ENCODE results near the gene POFUT2. TPM values are rescaled to one million over a fixed set of nuclear protein-coding genes. Genes with fewer than 3 reads are reported as not detected.

Gene POFUT2, protein sequence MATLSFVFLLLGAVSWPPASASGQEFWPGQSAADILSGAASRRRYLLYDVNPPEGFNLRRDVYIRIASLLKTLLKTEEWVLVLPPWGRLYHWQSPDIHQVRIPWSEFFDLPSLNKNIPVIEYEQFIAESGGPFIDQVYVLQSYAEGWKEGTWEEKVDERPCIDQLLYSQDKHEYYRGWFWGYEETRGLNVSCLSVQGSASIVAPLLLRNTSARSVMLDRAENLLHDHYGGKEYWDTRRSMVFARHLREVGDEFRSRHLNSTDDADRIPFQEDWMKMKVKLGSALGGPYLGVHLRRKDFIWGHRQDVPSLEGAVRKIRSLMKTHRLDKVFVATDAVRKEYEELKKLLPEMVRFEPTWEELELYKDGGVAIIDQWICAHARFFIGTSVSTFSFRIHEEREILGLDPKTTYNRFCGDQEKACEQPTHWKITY
- total RNA-seq (10 to 100 TPM; 13.1 to 41.1 (median 31.8) TPM), polyA plus RNA-seq (10 to 100 TPM; 33.2 to 68.9 (median 47.6) TPM)
- long read RNA-seq, donor 1, full-length matches to known transcripts: 10 of 10 reads
- long read RNA-seq, donor 1, partial matches to known transcripts: 0 of 10 reads
- long read RNA-seq, donor 1, other reads (novel, unspliced or antisense): 0 of 10 reads
- long read RNA-seq, donor 2, partial matches to known transcripts: 6 of 31 reads
- long read RNA-seq, donor 2, other reads (novel, unspliced or antisense): 23 of 31 reads
- long read RNA-seq, donor 3, partial matches to known transcripts: 0 of 3 reads
- long read RNA-seq, donor 3, other reads (novel, unspliced or antisense): 0 of 3 reads
- long read RNA-seq, donor 4, partial matches to known transcripts: 1 of 1 reads
- long read RNA-seq, donor 4, other reads (novel, unspliced or antisense): 0 of 1 reads
- long read RNA-seq, donor 5, full-length matches to known transcripts: 60 of 97 reads
- long read RNA-seq, donor 5, partial matches to known transcripts: 3 of 97 reads
- long read RNA-seq, donor 5, other reads (novel, unspliced or antisense): 34 of 97 reads
- long read RNA-seq, donor 6, partial matches to known transcripts: 0 of 3 reads
- long read RNA-seq, donor 6, other reads (novel, unspliced or antisense): 2 of 3 reads
- long read RNA-seq, donor 7, partial matches to known transcripts: 0 of 7 reads
- long read RNA-seq, donor 7, other reads (novel, unspliced or antisense): 0 of 7 reads
- long read RNA-seq, donor 8, transcript POFUT2-203 (9 exons, 2,871 nt): major isoform, 16 of 96 reads
- long read RNA-seq, donor 8, partial matches to known transcripts: 20 of 96 reads
- long read RNA-seq, donor 8, other reads (novel, unspliced or antisense): 59 of 96 reads
- long read RNA-seq, donor 9, partial matches to known transcripts: 0 of 3 reads
- long read RNA-seq, donor 9, other reads (novel, unspliced or antisense): 0 of 3 reads
- long read RNA-seq, donor 10, partial matches to known transcripts: 0 of 1 reads
- long read RNA-seq, donor 10, other reads (novel, unspliced or antisense): 0 of 1 reads

DNA sequence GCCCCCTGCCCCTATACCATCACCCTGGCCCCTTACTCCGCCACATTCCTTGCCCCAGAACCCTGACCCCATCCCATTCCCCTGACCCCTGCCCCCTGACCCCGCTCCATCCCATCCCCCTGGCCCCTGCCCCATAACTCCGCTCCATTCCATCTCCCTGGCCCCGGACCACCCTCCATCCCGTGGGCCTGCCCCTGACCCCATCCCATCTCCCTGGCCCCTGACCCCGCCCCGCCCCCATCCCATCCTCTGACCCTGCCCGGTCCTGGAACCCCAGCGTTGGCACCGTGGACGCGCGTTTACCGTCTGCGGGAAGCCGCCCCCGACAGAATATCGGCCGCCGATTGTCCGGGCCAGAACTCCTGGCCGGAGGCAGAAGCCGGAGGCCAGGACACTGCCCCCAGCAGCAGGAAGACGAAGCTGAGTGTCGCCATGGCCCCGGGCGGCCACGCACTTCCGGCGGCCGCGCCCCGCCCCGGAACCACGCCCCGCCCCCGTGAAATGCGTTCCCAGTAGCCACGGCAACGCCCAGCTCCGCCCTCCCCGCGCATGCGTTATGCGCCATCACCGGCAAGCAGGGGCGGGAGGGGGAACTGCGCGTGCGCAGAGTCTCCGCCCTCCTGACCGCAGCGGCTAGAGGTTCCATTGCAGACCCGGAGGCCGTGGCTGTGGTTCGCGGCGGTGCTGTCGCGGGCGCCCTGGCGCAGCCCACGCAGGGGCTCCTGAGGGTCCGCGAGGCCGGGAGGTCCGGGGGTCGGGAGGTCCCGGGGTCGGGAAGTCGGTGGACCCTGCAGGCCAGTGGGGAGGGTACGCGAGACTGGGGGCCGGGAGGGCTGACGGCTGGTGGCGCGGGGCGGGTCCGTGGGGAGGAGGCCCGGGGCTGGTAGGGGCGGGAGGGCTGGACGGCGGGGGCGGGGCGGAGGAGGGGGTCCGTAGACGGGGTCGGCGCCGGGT, at the start of gene POFUT2:
POFUT2 (minus strand) TSS at position 458 of the 954 bp plus-strand sequence; CDS start at position 434, 24 bp downstream.
- peak within 1 kb of the TSS in 4 of 5 donors; percentile 79 to 95 (median 85) for H3K27ac ChIP-seq
- TF ChIP-seq, protein P1, sequence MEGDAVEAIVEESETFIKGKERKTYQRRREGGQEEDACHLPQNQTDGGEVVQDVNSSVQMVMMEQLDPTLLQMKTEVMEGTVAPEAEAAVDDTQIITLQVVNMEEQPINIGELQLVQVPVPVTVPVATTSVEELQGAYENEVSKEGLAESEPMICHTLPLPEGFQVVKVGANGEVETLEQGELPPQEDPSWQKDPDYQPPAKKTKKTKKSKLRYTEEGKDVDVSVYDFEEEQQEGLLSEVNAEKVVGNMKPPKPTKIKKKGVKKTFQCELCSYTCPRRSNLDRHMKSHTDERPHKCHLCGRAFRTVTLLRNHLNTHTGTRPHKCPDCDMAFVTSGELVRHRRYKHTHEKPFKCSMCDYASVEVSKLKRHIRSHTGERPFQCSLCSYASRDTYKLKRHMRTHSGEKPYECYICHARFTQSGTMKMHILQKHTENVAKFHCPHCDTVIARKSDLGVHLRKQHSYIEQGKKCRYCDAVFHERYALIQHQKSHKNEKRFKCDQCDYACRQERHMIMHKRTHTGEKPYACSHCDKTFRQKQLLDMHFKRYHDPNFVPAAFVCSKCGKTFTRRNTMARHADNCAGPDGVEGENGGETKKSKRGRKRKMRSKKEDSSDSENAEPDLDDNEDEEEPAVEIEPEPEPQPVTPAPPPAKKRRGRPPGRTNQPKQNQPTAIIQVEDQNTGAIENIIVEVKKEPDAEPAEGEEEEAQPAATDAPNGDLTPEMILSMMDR (IDR thresholded peaks at IDR 0.05): no peak
- peak; percentile 90 to 95 for TF ChIP-seq POLR2A (IDR thresholded peaks at IDR 0.05)
- WGBS, 4 donors: 0 to 2% (median 1%) methylated on average over 4 to 90 of the region's 90 CpGs
- H3K9me3 ChIP-seq (replicated peaks in 1 of 3): no peaks in the 10 kb centered on the region
- H3K36me3 ChIP-seq (replicated peaks in 1 of 2): peaks cover 0 to 26% of the 10 kb centered on the region in 2 donors
- H3K4me3 ChIP-seq: peak within 1 kb of the TSS; percentile 76 to 96 (median 88)
- H3K4me1 ChIP-seq (replicated peaks in 1 of 2): peaks cover 23 to 45% of the 10 kb centered on the region in 2 donors
- no peaks in the 10 kb centered on the region for H3K27me3 ChIP-seq
- peak; percentile 96 to 99 (median 98) for DNase-seq
- intact Hi-C loops (cut with DNase I): no loop called here

DNA sequence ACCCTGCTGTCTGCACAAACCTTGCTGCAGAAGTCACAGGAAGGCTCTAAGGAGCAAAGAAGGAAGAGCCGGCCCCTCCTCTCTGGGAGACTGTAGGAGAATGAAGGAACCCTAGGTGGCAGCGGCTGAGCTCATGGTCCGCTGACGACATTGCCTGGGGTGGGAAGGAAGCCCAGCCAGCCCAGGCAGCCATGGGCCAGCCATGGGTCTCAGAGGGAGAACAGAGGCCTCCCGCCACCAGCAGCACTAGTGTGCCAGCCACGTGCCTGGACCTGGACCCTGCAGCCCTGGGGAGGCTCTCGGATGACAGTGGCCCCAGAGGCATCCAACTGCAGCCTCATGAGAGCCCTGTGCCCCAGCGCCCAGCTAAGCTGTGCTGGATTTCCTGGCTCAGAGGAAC, 49.2 kb upstream of the POFUT2 start:
- H3K4me3 ChIP-seq: no peak overlapping the region
- no peak overlapping the region for H3K27ac ChIP-seq
- no peaks in the 10 kb centered on the region for H3K4me1 ChIP-seq (replicated peaks in 1 of 2)
- TF ChIP-seq, protein P1 (IDR thresholded peaks at IDR 0.05): no peak
- no peak for TF ChIP-seq POLR2A (IDR thresholded peaks at IDR 0.05)
- no peaks in the 10 kb centered on the region for H3K27me3 ChIP-seq
- DNase-seq: peak in 2 of 7 donors; percentile 5 to 8
- intact Hi-C loops (cut with DNase I): no loop called here
- H3K9me3 ChIP-seq (replicated peaks in 1 of 3): no peaks in the 10 kb centered on the region
- WGBS, 4 donors: 75 to 97% (median 83%) methylated on average over 4 to 8 of the region's 8 CpGs
- no peaks in the 10 kb centered on the region for H3K36me3 ChIP-seq (replicated peaks in 1 of 2)

DNA sequence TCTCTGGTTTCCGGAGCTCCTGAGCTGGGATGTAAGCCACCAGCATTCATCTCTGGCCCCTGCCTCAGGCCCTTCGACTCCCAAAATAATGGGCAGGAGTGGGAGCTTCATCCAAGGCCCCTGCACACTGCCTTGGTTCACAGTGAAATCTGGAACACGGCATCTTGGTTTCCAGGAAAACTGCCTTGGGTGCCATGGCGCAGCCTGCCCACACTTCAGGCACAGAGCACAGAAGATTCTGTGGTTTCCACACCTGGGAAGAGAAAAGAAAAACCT, 48.8 kb upstream of the POFUT2 start:
- intact Hi-C loops (cut with DNase I): no loop called here
- TF ChIP-seq, protein P1 (IDR thresholded peaks at IDR 0.05): no peak
- TF ChIP-seq POLR2A (IDR thresholded peaks at IDR 0.05): no peak

More for the DNA sequence above, 48.8 kb upstream of the POFUT2 start:
- H3K4me1 ChIP-seq (replicated peaks in 1 of 2): no peaks in the 10 kb centered on the region
- H3K9me3 ChIP-seq (replicated peaks in 1 of 3): no peaks in the 10 kb centered on the region
- no peak overlapping the region for H3K4me3 ChIP-seq
- no peak overlapping the region for H3K27ac ChIP-seq
- no peaks in the 10 kb centered on the region for H3K36me3 ChIP-seq (replicated peaks in 1 of 2)
- H3K27me3 ChIP-seq: no peaks in the 10 kb centered on the region
- DNase-seq: peak in 1 of 7 donors; percentile 2
- 89 to 94% (median 93%) methylated on average over 4 of the region's 4 CpGs for WGBS, 4 donors

Measured in adrenal gland (tissue), 19 donors.